Measurements from ENCODE around the gene KCNJ16.

GRCh38 chr17:70034158-70034557, 40.9 kb upstream of the KCNJ16 start:
- TF ChIP-seq CTCF (IDR thresholded peaks at IDR 0.05): no peak
- TF ChIP-seq POLR2A (IDR thresholded peaks at IDR 0.05): no peak
